ENCODE results near the gene DGKD.

DNA sequence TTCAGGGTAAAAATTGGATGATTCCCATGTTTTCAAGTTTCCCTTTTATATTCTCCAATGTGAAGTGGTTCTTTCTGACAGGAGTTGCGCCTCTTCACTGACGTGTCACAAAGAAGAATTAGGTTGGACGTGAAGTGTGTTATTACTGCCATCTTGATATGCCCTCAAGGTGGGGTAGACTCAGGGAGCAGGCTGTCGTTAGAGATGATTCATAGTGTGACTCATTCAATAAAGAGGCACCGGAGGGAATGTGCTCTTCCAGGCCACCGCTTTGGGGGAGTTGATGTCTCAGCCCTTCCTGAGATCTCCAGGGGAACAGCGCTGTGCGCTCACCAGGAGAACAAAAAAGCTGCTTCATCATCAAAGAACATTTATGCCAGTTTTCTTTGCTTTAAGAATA lies 3.6 kb upstream of the DGKD start:
- TF ChIP-seq, protein P1, sequence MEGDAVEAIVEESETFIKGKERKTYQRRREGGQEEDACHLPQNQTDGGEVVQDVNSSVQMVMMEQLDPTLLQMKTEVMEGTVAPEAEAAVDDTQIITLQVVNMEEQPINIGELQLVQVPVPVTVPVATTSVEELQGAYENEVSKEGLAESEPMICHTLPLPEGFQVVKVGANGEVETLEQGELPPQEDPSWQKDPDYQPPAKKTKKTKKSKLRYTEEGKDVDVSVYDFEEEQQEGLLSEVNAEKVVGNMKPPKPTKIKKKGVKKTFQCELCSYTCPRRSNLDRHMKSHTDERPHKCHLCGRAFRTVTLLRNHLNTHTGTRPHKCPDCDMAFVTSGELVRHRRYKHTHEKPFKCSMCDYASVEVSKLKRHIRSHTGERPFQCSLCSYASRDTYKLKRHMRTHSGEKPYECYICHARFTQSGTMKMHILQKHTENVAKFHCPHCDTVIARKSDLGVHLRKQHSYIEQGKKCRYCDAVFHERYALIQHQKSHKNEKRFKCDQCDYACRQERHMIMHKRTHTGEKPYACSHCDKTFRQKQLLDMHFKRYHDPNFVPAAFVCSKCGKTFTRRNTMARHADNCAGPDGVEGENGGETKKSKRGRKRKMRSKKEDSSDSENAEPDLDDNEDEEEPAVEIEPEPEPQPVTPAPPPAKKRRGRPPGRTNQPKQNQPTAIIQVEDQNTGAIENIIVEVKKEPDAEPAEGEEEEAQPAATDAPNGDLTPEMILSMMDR (IDR thresholded peaks at IDR 0.05): peak in 1 of 4 experiments; percentile 5
- TF ChIP-seq POLR2AphosphoS5 (IDR thresholded peaks at IDR 0.05) (peak; percentile 10), POLR2A (IDR thresholded peaks at IDR 0.05) (no peak)

All from gastroesophageal sphincter (tissue), 3 donors.